Pancreas (tissue), 10 donors: ENCODE data around the gene LY6G5C. TPM values are rescaled to one million over a fixed set of nuclear protein-coding genes. Genes with fewer than 3 reads are reported as not detected.

ENCODE experiments used
- ATAC-seq, 4 donors: fragments of 200-7000 bp; cut with Tn5 transposase; one replicate each; pipeline versions ENCODE4 v1.8.0 to v1.9.1; 2020; ENCODE audit warnings: mild to moderate bottlenecking in 4 of 4, moderate library complexity in 4 of 4
- DNase-seq, 6 donors: peaks; one replicate each; pipeline ENCODE4 v3.0.0-alpha.2; 2020
- FAIRE-seq: peaks from 2 replicates; lab custom pipeline; 2012; peaks lifted over from hg19 to GRCh38; lab: Jason Lieb, UNC
- H3K27ac ChIP-seq, 4 donors: fragments of 200-600 bp; sonication (generic); 1 replicate in 3 of 4; 2 replicates in 1 of 4; pipeline versions ENCODE4 v1.5.0 to v1.8.0; 2020
- H3K27me3 ChIP-seq, 4 donors: fragments of 200-600 bp; one replicate each; pipeline ENCODE4 v1.8.0; 2021
- H3K36me3 ChIP-seq, 3 donors: fragments of 200-600 bp; sonication (generic) in 1 of 3; one replicate each; pipeline versions ENCODE4 v1.5.0 to v1.8.0; 2020 to 2021
- H3K4me1 ChIP-seq, 3 donors: fragments of 200-600 bp; one replicate each; pipeline ENCODE4 v1.8.0; 2021
- H3K4me3 ChIP-seq, 4 donors: fragments of 200-600 bp; sonication (generic) in 2 of 4; one replicate each; pipeline versions ENCODE4 v1.5.0 to v1.8.0; 2020 to 2021
- H3K9me3 ChIP-seq, 4 donors: fragments of 200-600 bp; one replicate each; pipeline ENCODE4 v1.8.0; 2021
- CTCF ChIP-seq, 4 donors: fragments of 200-600 bp; sonication (generic) in 3 of 4; IDR thresholded peaks; one replicate each; pipeline versions ENCODE4 v1.5.0 to v1.8.0; 2021; ENCODE audit warnings: antibody characterized with exemption in 4 of 4
- WGBS, 2 donors: extraction: QIAGEN DNeasy Blood & Tissue Kit; methylation state at CpG; one replicate each; pipeline ENCODE4 v1.1.7; 2013; 5-methylcytosine and 5-hydroxymethylcytosine counted together
- intact Hi-C, 3 donors: fragments of 100-400 bp; cut with DNase I; formaldehyde crosslinking; loops; one replicate each; pipeline versions ENCODE4 v1.11.1 to v1.14.2; 2022
- polyA plus RNA-seq, 2 donors: library from polyadenylated mRNA; stranded (reverse); fragments of 200-250 nt; gene quantifications; one replicate each; pipeline ENCODE4 v1.2.3, GENCODE V29; 2013
- total RNA-seq, 6 donors: library from RNA; stranded (reverse); fragmentation: NEBNext Ultra II Directional in 4 of 6; extraction: Animal tissue kit (Norgen Biotek cat#: 25700) in 4 of 6; gene quantifications; one replicate each; pipeline versions ENCODE4 v1.2.1 to v1.2.4, GENCODE V29; 2021 to 2023
- donor health status: healthy with polysubstance abuse.
- donor health status: DM: no; HTN: no; CAD: no; lungs with moderate emphysema.
- donor health status: DM: no; HTN: no; CAD: no.
- donor health status: control.
- donor health status: control.
- donor health status: Bipolar disorder and iron deficiency.
- donor health status: DM: yes; HTN: yes; CAD: no.
- donor health status: DM: no; HTN: no; CAD: no.
- donor health status: DM: no; HTN: no; CAD: no.
- donor health status: DM: yes; HTN: yes; CAD: no.

The LY6G5C gene
- total and polyA plus RNA-seq, 8 donors = 1.6 to 2.9 (median 2.4) TPM

GRCh38 chr6:31687860-31688693 is 7.2 kb upstream of the LY6G5C start:
- WGBS, 2 donors = 84 to 85% methylated on average over 14 of the region's 14 CpGs
- Histone ChIP-seq H3K9me3 (no peaks in the 10 kb centered on the region), H3K4me1 (no peaks in the 10 kb centered on the region), H3K27ac (no peak overlapping the region), H3K36me3 (peaks cover 0 to 17% (median 12%) of the 10 kb centered on the region in 3 donors), H3K4me3 (no peak overlapping the region), H3K27me3 (no peaks in the 10 kb centered on the region)
- no peak for ATAC-seq
- DNase-seq = no peak
- TF ChIP-seq CTCF (IDR thresholded peaks at IDR 0.05) = no peak
- no peak for FAIRE-seq
- intact Hi-C loops = no loop called here

GRCh38 chr6:31687321-31687720 is 6.5 kb upstream of the LY6G5C start:
- Histone ChIP-seq H3K36me3 (peaks cover 0 to 14% (median 12%) of the 10 kb centered on the region in 3 donors), H3K4me1 (no peaks in the 10 kb centered on the region), H3K4me3 (no peak overlapping the region), H3K9me3 (no peaks in the 10 kb centered on the region), H3K27ac (no peak overlapping the region), H3K27me3 (no peaks in the 10 kb centered on the region)
- 88 to 90% methylated on average over 8 of the region's 8 CpGs for WGBS, 2 donors
- TF ChIP-seq CTCF (IDR thresholded peaks at IDR 0.05) = no peak
- DNase-seq (no peak), FAIRE-seq (no peak), ATAC-seq (no peak)
- intact Hi-C loops = no loop called here

GRCh38 chr6:31686483-31686882 is 5.6 kb upstream of the LY6G5C start:
- no peak for ATAC-seq
- intact Hi-C loops = no loop called here
- peaks cover 0 to 14% (median 12%) of the 10 kb centered on the region in 3 donors for H3K36me3 ChIP-seq

DNA sequence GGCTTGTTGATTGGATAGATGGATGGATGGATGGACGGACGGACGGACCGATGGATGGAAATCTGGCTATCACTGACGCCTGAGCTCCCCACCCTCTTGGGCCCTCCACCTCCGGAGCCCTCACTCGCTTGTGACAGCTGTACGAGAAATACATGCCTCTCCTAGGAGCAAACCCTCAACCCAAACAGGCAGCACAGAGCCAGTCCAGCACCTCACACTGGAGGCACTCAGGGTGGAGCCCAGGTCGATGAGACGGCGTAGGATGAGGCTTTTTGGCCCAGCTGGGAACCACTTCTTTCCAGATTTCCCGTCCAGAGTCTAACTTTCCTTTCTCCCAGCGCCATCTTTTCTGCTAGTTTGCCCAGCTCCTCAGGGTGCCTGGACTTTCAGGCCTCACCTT is 2.7 kb upstream of the LY6G5C start:
- FAIRE-seq = no peak
- peaks cover 0 to 6% (median 5%) of the 10 kb centered on the region in 3 donors for H3K36me3 ChIP-seq
- no peak overlapping the region for H3K27ac ChIP-seq
- no peak for ATAC-seq
- 62 to 67% methylated on average over 13 of the region's 13 CpGs for WGBS, 2 donors
- TF ChIP-seq CTCF (IDR thresholded peaks at IDR 0.05) = no peak
- H3K27me3 ChIP-seq = no peaks in the 10 kb centered on the region
- H3K4me3 ChIP-seq = no peak overlapping the region
- intact Hi-C loops = loop anchor here in 1 of 3 donors (5.0 kb wide), 1 partner anchor 84 kb away; no protein-coding TSS in a partner anchor
- H3K4me1 ChIP-seq = peaks cover 3 to 8% (median 5%) of the 10 kb centered on the region in 3 donors
- DNase-seq = no peak
- H3K9me3 ChIP-seq = no peaks in the 10 kb centered on the region

More at GRCh38 chr6:31686483-31686882, 5.6 kb upstream of the LY6G5C start:
- Histone ChIP-seq H3K4me1 (peaks cover 0 to 3% (median 1%) of the 10 kb centered on the region in 3 donors), H3K27me3 (no peaks in the 10 kb centered on the region), H3K9me3 (no peaks in the 10 kb centered on the region), H3K27ac (no peak overlapping the region), H3K4me3 (no peak overlapping the region)
- TF ChIP-seq CTCF (IDR thresholded peaks at IDR 0.05) = no peak
- FAIRE-seq = no peak
- WGBS, 2 donors = 87 to 94% methylated on average over 5 of the region's 5 CpGs
- DNase-seq = no peak
